ENCODE results near the gene ABCC4. TPM values are rescaled to one million over a fixed set of nuclear protein-coding genes. Genes with fewer than 3 reads are reported as not detected.

The ABCC4 gene
- total and polyA plus RNA-seq, 8 donors, result 24.7 to 60.9 (median 43.1) TPM

DNA sequence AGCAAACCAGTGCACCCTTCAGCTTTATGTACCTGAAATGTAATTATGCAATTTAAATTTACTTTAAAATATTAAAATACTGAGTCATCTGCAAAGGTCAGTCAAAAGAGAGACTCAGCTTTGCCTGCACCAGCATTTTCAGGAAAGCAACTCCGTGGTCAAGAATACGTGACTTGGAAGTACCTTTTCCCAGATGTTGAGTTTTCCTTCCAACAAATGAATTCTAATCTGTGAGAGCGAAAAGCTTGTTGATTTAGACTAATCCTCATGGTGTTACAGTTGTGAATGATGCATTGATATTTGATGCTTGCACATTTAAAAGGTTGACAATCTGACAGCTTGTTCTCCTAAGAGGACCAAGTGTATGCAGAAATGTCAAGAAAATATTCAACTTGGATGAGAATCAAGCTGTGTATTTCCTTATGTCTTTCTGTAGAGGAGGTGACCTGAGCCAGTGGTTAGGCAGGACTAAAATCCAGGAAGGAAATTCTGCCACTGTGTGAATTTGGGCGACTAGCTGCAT is 270.4 kb downstream of the ABCC4 start:
- TF ChIP-seq, protein P1, sequence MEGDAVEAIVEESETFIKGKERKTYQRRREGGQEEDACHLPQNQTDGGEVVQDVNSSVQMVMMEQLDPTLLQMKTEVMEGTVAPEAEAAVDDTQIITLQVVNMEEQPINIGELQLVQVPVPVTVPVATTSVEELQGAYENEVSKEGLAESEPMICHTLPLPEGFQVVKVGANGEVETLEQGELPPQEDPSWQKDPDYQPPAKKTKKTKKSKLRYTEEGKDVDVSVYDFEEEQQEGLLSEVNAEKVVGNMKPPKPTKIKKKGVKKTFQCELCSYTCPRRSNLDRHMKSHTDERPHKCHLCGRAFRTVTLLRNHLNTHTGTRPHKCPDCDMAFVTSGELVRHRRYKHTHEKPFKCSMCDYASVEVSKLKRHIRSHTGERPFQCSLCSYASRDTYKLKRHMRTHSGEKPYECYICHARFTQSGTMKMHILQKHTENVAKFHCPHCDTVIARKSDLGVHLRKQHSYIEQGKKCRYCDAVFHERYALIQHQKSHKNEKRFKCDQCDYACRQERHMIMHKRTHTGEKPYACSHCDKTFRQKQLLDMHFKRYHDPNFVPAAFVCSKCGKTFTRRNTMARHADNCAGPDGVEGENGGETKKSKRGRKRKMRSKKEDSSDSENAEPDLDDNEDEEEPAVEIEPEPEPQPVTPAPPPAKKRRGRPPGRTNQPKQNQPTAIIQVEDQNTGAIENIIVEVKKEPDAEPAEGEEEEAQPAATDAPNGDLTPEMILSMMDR (IDR thresholded peaks at IDR 0.05), result no peak
- no peak for ATAC-seq

GRCh38 chr13:95027638-95028037 is 273.6 kb downstream of the ABCC4 start:
- Histone ChIP-seq H3K4me1 (no peaks in the 10 kb centered on the region), H3K36me3 (peaks cover 0 to 13% of the 10 kb centered on the region in 2 donors), H3K27ac (no peak overlapping the region), H3K27me3 (no peaks in the 10 kb centered on the region), H3K9me3 (no peaks in the 10 kb centered on the region), H3K4me3 (no peak overlapping the region)
- TF ChIP-seq, protein P1 (IDR thresholded peaks at IDR 0.05), result no peak
- intact Hi-C loops (cut with DNase I), result no loop called here
- ATAC-seq (no peak), DNase-seq (no peak)

More for the DNA sequence above, 270.4 kb downstream of the ABCC4 start:
- Histone ChIP-seq H3K9me3 (no peaks in the 10 kb centered on the region), H3K27me3 (no peaks in the 10 kb centered on the region), H3K36me3 (peaks cover 0 to 14% of the 10 kb centered on the region in 2 donors), H3K4me1 (no peaks in the 10 kb centered on the region), H3K4me3 (no peak overlapping the region), H3K27ac (no peak overlapping the region)
- intact Hi-C loops (cut with DNase I), result no loop called here
- no peak for DNase-seq

- TF ChIP-seq, protein P1 (IDR thresholded peaks at IDR 0.05), result no peak
- H3K27me3 ChIP-seq, result no peaks in the 10 kb centered on the region
- DNase-seq, result no peak
- no peak overlapping the region for H3K27ac ChIP-seq
- peaks cover 0 to 16% of the 10 kb centered on the region in 2 donors for H3K36me3 ChIP-seq
- intact Hi-C loops (cut with DNase I), result no loop called here
- ATAC-seq, result no peak
- H3K9me3 ChIP-seq, result no peaks in the 10 kb centered on the region
- no peaks in the 10 kb centered on the region for H3K4me1 ChIP-seq
- H3K4me3 ChIP-seq, result no peak overlapping the region
These were observed 276.1 kb downstream of the ABCC4 start for GRCh38 chr13:95025116-95025515.

- H3K27me3 ChIP-seq, result no peaks in the 10 kb centered on the region
- no peaks in the 10 kb centered on the region for H3K4me1 ChIP-seq
- DNase-seq, result no peak
- H3K9me3 ChIP-seq, result no peaks in the 10 kb centered on the region
- intact Hi-C loops (cut with DNase I), result no loop called here
- TF ChIP-seq, protein P1 (IDR thresholded peaks at IDR 0.05), result no peak
- ATAC-seq, result no peak
- no peak overlapping the region for H3K4me3 ChIP-seq
- H3K27ac ChIP-seq, result no peak overlapping the region
- H3K36me3 ChIP-seq, result peaks cover 0 to 21% of the 10 kb centered on the region in 2 donors
These were observed 277.8 kb downstream of the ABCC4 start for GRCh38 chr13:95023405-95023804.

GRCh38 chr13:95020298-95020987 is 280.8 kb downstream of the ABCC4 start:
- TF ChIP-seq, protein P1 (IDR thresholded peaks at IDR 0.05), result no peak
- Histone ChIP-seq H3K27me3 (no peaks in the 10 kb centered on the region), H3K9me3 (no peaks in the 10 kb centered on the region), H3K4me3 (no peak overlapping the region), H3K4me1 (no peaks in the 10 kb centered on the region), H3K27ac (no peak overlapping the region), H3K36me3 (peaks cover 0 to 22% of the 10 kb centered on the region in 2 donors)
- intact Hi-C loops (cut with DNase I), result no loop called here
- ATAC-seq, result no peak
- no peak for DNase-seq

All from left lung (tissue), 10 donors.